NCI-H524 (cell line): ENCODE results near the gene DISP1.

Source experiments
- DNase-seq, 2 experiments: peaks; one replicate each; lab custom pipeline; 2025; lab: John Stamatoyannopoulos, UW

Gene DISP1

GRCh38 chr1:222814536-222815439, at the start of gene DISP1:
TSS of gene DISP1 (plus strand) at chr1:222815039. CDS start at chr1:222942824, 127,785 bp downstream.
- DNase-seq, result peak; percentile 76 to 83

GRCh38 chr1:222767152-222767571, 47.7 kb upstream of the DISP1 start:
- no peak for DNase-seq

GRCh38 chr1:222768592-222768991, 46.2 kb upstream of the DISP1 start:
- DNase-seq, result no peak

- no peak for DNase-seq
Observed at GRCh38 chr1:222769181-222769580, 45.7 kb upstream of the DISP1 start.

GRCh38 chr1:222769971-222770620, 44.7 kb upstream of the DISP1 start:
- DNase-seq, result no peak

GRCh38 chr1:222772996-222773379, 41.9 kb upstream of the DISP1 start:
- no peak for DNase-seq

GRCh38 chr1:222777463-222777862, 37.4 kb upstream of the DISP1 start:
- no peak for DNase-seq

- no peak for DNase-seq
Observed at GRCh38 chr1:222777977-222778376, 36.9 kb upstream of the DISP1 start.

GRCh38 chr1:222781251-222781650, 33.6 kb upstream of the DISP1 start:
- DNase-seq, result no peak

- DNase-seq, result no peak
Observed at GRCh38 chr1:222783051-222783450, 31.8 kb upstream of the DISP1 start.

GRCh38 chr1:222784371-222784770, 30.5 kb upstream of the DISP1 start:
- DNase-seq, result no peak

GRCh38 chr1:222784916-222785315, 29.9 kb upstream of the DISP1 start:
- DNase-seq, result no peak

- no peak for DNase-seq
Observed at GRCh38 chr1:222785529-222785928, 29.3 kb upstream of the DISP1 start.

- DNase-seq, result no peak
Observed at GRCh38 chr1:222786121-222786520, 28.7 kb upstream of the DISP1 start.

GRCh38 chr1:222787729-222788128, 27.1 kb upstream of the DISP1 start:
- no peak for DNase-seq

GRCh38 chr1:222788402-222789156, 26.3 kb upstream of the DISP1 start:
- DNase-seq, result peak in 1 of 2 experiments; percentile 5

- no peak for DNase-seq
Observed at GRCh38 chr1:222790115-222790514, 24.7 kb upstream of the DISP1 start.

GRCh38 chr1:222790520-222790919, 24.3 kb upstream of the DISP1 start:
- DNase-seq, result no peak

- DNase-seq, result no peak
Observed at GRCh38 chr1:222791006-222791710, 23.7 kb upstream of the DISP1 start.

- peak in 1 of 2 experiments; percentile 11 for DNase-seq
Observed at GRCh38 chr1:222792744-222793143, 22.1 kb upstream of the DISP1 start.

- peak in 1 of 2 experiments; percentile 67 for DNase-seq
Observed at GRCh38 chr1:222794656-222795474, 20.0 kb upstream of the DISP1 start.
